ENCODE results near the gene RAB33A. TPM values are rescaled to one million over a fixed set of nuclear protein-coding genes. Genes with fewer than 3 reads are reported as not detected.

RAB33A gene
- total and polyA plus RNA-seq, 9 of the 15 experiments (the other 6 are each of a cell fraction or from before 2014, with no cell fraction given) = 0.04 to 0.20 (median 0.06) TPM; not detected in 4

DNA sequence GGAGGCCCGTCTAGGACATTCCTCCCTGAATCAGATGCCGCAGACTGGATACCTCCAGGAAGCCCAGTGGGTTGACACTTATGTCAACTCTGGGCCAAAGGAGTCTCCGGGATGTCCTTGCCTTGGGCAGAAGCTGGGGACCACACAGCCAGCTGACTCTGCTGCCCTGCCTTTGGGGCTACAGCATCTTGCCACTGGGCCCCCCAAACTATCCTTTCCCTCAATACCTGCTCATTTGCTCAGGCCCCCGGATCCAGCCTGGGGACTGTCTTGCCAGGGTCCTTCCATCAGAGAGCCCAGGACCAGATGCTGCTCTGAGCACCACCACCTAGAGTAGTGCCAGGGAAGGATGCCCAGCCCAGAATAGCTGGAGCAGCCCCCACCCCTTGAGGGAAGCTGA is 19.0 kb downstream of the RAB33A start:
- H3K36me3 ChIP-seq (ENCODE audit: control insufficient read depth, insufficient read depth, low read length) = no peaks in the 10 kb centered on the region
- no peaks in the 10 kb centered on the region for H3K9me1 ChIP-seq (ENCODE audit: control insufficient read depth, insufficient read depth, low read length)
- DNase-seq (ENCODE audit: extremely low read depth in 1 of 4, low spot score in 3 of 4) (no peak), ATAC-seq (no peak), FAIRE-seq (no peak)
- H3K4me2 ChIP-seq (ENCODE audit: insufficient read depth, low read length) = no peak overlapping the region
- no peaks in the 10 kb centered on the region for H3K27me3 ChIP-seq (ENCODE audit: control insufficient read depth in 2 of 2, insufficient read depth in 2 of 2, low read length in 2 of 2)
- H3K9ac ChIP-seq (ENCODE audit: insufficient read depth in 1 of 2, low read depth in 2 of 2, low read length in 2 of 2) = no peak overlapping the region
- no peaks in the 10 kb centered on the region for H3K9me3 ChIP-seq (replicated peaks; ENCODE audit: control insufficient read depth, insufficient read depth, low read depth, low read length)
- ChIA-PET CTCF (ENCODE audit: low intra/inter-chr PET ratio) (no interaction called here), POLR2A (interaction anchor here (0.6 kb wide), 1 partner anchor 86 kb away, joined by 4 read pairs; no protein-coding TSS in a partner anchor)
- BruUV-seq (replicated peaks) = no TSS peak
- 83% methylated on average over 4 of the region's 4 CpGs for WGBS (ENCODE audit: insufficient coverage, low coverage, missing lambda C conversion rate)
- no peak overlapping the region for H3K4me3 ChIP-seq
- H3K27ac ChIP-seq (ENCODE audit: extremely low read depth, low read depth, low read length) = no peak overlapping the region
- H3K4me1 ChIP-seq (replicated peaks in 1 of 2; ENCODE audit: control insufficient read depth in 2 of 2, insufficient read depth in 2 of 2, low read length in 2 of 2) = peaks cover 0 to 8% of the 10 kb centered on the region in 2 experiments; a peak in 2 of 5 replicates
- H3K79me2 ChIP-seq (ENCODE audit: control insufficient read depth, insufficient read depth, low read length) = no peaks in the 10 kb centered on the region
- in situ Hi-C loops (cut with MboI) = no loop called here
- no peaks in the 10 kb centered on the region for H4K20me1 ChIP-seq (replicated peaks; ENCODE audit: control insufficient read depth, insufficient read depth, low read length)
- H2AFZ ChIP-seq (ENCODE audit: low read depth, low read length) = no peak overlapping the region
- intact Hi-C loops (cut with micrococcal nuclease) = loop anchor here (5.0 to 10.0 kb wide), 3 partner anchors 68 to 1484 kb away; no protein-coding TSS in a partner anchor
- TF ChIP-seq E4F1 (CRISPR knock-in tag; IDR thresholded peaks at IDR 0.05; ENCODE audit: borderline replicate concordance) (no peak), GTF2E2 (tag; IDR thresholded peaks at IDR 0.05) (no peak), ZBED1 (IDR thresholded peaks at IDR 0.05) (no peak), KLF6 (CRISPR knock-in tag; IDR thresholded peaks at IDR 0.05; ENCODE audit: borderline replicate concordance) (no peak), MCM3 (IDR thresholded peaks at IDR 0.05) (no peak), ZBTB7A (IDR thresholded peaks at IDR 0.05; ENCODE audit: borderline replicate concordance, control insufficient read depth, low read depth, low read length) (no peak), RBM14 (IDR thresholded peaks at IDR 0.05; ENCODE audit: borderline replicate concordance, insufficient read depth, low read depth, low read length) (no peak), ZNF121 (CRISPR knock-in tag; conservative IDR thresholded peaks at IDR 0.05) (no peak), STAT5B (CRISPR knock-in tag; IDR thresholded peaks at IDR 0.05) (no peak), ZNF143 (CRISPR knock-in tag; IDR thresholded peaks at IDR 0.05) (no peak), HDAC8 (tag; IDR thresholded peaks at IDR 0.05) (no peak), PRDM10 (IDR thresholded peaks at IDR 0.05; ENCODE audit: partially characterized antibody) (no peak), SRSF1 (IDR thresholded peaks at IDR 0.05; ENCODE audit: low read depth, low read length) (no peak), KAT2B (IDR thresholded peaks at IDR 0.05; ENCODE audit: low read depth, low read length) (no peak), NUFIP1 (IDR thresholded peaks at IDR 0.05; ENCODE audit: partially characterized antibody) (no peak)
- TF ChIP-seq, protein P1, sequence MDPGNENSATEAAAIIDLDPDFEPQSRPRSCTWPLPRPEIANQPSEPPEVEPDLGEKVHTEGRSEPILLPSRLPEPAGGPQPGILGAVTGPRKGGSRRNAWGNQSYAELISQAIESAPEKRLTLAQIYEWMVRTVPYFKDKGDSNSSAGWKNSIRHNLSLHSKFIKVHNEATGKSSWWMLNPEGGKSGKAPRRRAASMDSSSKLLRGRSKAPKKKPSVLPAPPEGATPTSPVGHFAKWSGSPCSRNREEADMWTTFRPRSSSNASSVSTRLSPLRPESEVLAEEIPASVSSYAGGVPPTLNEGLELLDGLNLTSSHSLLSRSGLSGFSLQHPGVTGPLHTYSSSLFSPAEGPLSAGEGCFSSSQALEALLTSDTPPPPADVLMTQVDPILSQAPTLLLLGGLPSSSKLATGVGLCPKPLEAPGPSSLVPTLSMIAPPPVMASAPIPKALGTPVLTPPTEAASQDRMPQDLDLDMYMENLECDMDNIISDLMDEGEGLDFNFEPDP (CRISPR knock-in tag; IDR thresholded peaks at IDR 0.05) = no peak

Data from K562 (cell line).